SK-N-MC (cell line): ENCODE measurements around the gene ZFP91.
"Not testable (repeated sequence)": the region's sequence is repeated elsewhere in the genome, so short reads cannot be mapped to it uniquely, and the experiment has no call there.

Experiments used
- DNase-seq: peaks from one replicate; pipeline ENCODE4 v3.0.0-alpha.2; 2011; ENCODE audit warnings: low read depth, low spot score
- H3K27ac ChIP-seq: fragments of 200-600 bp; sonication (generic); 2 replicates; pipeline ENCODE4 v1.5.1; 2016; ENCODE audit warnings: mixed run types
- H3K36me3 ChIP-seq: fragments of 200-600 bp; sonication (generic); 2 replicates; pipeline ENCODE4 v1.6.1; 2017; ENCODE audit warnings: antibody characterized with exemption, low read length, mixed read lengths; ENCODE audit not compliant: insufficient read depth
- H3K4me3 ChIP-seq: fragments of 200-600 bp; sonication (generic); 2 replicates; pipeline ENCODE4 v1.5.1; 2016
- H3K9ac ChIP-seq: fragments of 200-600 bp; sonication (generic); 2 replicates; pipeline ENCODE4 v1.8.0; 2017; ENCODE audit warnings: mixed run types, mixed read lengths; ENCODE audit not compliant: insufficient read length
- H3K9me3 ChIP-seq: fragments of 200-600 bp; sonication (generic); 2 replicates; pipeline ENCODE4 v1.6.1; 2017; ENCODE audit warnings: low read depth, mild to moderate bottlenecking, antibody characterized with exemption, low read length, moderate library complexity, mixed read lengths
- EZH2 ChIP-seq: fragments of 200-600 bp; sonication (generic); IDR thresholded peaks from one replicate; pipeline ENCODE4 v1.6.1; 2017; ENCODE audit warnings: antibody characterized with exemption
- FOXP2 ChIP-seq: optimal IDR thresholded peaks from 2 replicates; pipeline ENCODE3; 2011; ENCODE audit warnings: mild to moderate bottlenecking, moderate library complexity; ENCODE audit not compliant: insufficient read depth; ENCODE audit errors: extremely low read length, control extremely low read depth
- POLR2AphosphoS5 ChIP-seq: IDR thresholded peaks from 2 replicates; pipeline ENCODE4 v1.6.1; 2012; ENCODE audit warnings: mild to moderate bottlenecking, low read depth, low read length, borderline replicate concordance

ZFP91 gene

DNA sequence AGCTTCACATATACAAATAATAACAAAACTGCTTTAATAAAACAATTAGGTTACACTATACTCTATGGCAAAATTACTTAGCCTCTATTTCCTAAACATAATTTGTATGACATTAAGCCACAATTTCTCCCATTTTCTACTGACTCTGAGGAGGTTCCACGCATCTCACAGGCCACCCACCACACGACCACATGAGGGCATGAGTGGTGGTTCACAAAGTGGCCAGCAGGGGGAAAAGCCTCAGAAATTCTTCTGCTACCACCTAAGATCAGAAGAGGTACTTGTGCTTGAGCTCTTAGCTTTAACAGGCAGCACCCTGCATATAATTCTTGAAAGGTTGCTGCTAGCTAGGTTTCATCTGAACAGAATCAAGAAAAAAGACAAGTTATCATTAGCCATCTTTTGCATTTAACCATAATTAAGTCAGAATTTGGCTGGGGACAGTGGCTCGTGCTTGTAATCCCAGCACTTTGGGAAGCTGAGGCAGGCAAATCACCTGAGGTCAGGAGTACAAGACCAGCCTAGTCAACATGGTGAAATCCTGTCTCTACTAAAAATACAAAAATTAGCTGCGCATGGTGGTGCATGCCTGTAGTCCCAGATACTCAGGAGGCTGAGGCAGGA, 10.9 kb upstream of the ZFP91 start:
- no peak overlapping the region for H3K27ac ChIP-seq
- H3K9ac ChIP-seq = no peak overlapping the region
- no peak overlapping the region for H3K4me3 ChIP-seq
- TF ChIP-seq POLR2AphosphoS5 (no peak), FOXP2 (no peak), EZH2 (no peak)
- no peaks in the 10 kb centered on the region for H3K9me3 ChIP-seq
- DNase-seq = no peak
- no peaks in the 10 kb centered on the region for H3K36me3 ChIP-seq

DNA sequence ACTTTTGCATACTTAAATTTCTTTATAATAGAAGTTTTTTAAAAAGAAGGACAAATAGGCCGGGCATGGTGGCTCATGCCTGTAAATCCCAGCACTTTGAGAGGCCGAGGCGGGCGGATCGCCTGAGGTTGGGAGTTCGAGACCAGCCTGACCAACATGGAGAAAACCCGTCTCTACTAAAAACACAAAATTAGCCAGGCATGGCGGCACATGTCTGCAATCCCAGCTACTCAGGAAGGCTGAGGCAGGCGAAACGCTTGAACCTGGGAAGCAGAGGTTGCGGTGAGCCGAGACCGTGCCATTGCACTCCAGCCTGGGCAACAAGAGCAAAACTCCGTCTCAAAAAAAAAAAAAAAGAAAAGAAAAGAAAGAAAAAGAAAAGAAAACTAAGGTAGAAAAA, 6.0 kb upstream of the ZFP91 start:
- H3K9ac ChIP-seq, H3K36me3 ChIP-seq, H3K4me3 ChIP-seq, H3K9me3 ChIP-seq, DNase-seq, H3K27ac ChIP-seq: not testable (repeated sequence)

DNA sequence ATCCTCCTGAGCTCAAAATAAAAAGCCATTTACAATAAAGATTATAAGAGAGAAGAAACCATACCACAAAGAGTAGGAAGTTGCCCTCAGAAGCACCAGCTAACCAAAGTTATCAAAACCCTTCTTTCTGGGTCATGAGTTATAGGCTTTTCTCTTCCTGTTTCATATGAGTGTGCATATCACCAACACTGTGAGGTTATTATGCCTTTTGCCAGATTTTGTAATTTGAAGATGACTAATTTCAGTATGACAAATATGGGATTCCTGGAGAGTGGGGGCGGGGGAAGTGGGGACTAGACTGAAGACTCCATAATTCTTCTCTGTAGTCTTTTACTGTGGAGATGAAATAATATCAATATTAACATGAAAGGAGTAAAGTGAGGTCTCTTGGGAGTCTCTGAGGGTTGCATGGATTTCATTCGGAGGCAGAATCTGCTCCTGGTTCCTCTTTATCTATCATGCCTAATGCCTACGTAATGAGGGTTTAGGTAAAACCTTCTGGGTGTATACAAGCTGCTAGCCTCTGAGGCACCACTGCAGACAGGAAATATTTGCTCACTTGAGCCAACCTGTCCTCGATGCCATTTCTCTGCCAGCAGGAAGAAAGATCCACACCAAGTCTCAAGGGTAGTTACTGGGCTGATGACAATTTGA, 5.3 kb upstream of the ZFP91 start:
- no peak overlapping the region for H3K4me3 ChIP-seq
- H3K36me3 ChIP-seq = no peaks in the 10 kb centered on the region
- H3K9me3 ChIP-seq = no peaks in the 10 kb centered on the region
- no peak for TF ChIP-seq EZH2
- TF ChIP-seq POLR2AphosphoS5 = no peak
- TF ChIP-seq FOXP2 = no peak
- peak overlapping the region; percentile 30; the same call in 1 of the 2 replicates for H3K27ac ChIP-seq
- no peak for DNase-seq
- H3K9ac ChIP-seq = no peak overlapping the region

DNA sequence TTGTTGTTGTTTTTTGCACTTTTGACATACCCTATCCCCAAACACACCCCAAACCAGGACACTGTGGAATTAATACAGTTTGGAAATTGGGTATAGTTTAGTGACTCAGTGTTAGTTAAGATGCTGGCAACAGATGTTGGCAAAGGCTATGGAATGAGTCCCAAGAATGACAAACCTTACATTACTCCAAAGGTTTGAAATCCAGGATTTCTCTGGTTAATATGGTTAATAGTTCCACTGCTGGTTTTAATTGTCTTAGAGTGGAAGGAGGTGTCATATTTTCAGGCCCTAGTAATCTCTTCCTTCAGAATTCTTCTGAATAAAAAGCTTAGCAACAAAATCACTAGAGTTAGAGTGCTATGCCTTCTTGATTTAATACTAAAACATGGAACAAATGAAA, 4.0 kb upstream of the ZFP91 start:
- TF ChIP-seq FOXP2 (no peak), POLR2AphosphoS5 (no peak), EZH2 (no peak)
- Histone ChIP-seq H3K9ac (no peak overlapping the region), H3K36me3 (no peaks in the 10 kb centered on the region), H3K9me3 (no peaks in the 10 kb centered on the region), H3K4me3 (no peak overlapping the region), H3K27ac (no peak overlapping the region)
- DNase-seq = no peak

DNA sequence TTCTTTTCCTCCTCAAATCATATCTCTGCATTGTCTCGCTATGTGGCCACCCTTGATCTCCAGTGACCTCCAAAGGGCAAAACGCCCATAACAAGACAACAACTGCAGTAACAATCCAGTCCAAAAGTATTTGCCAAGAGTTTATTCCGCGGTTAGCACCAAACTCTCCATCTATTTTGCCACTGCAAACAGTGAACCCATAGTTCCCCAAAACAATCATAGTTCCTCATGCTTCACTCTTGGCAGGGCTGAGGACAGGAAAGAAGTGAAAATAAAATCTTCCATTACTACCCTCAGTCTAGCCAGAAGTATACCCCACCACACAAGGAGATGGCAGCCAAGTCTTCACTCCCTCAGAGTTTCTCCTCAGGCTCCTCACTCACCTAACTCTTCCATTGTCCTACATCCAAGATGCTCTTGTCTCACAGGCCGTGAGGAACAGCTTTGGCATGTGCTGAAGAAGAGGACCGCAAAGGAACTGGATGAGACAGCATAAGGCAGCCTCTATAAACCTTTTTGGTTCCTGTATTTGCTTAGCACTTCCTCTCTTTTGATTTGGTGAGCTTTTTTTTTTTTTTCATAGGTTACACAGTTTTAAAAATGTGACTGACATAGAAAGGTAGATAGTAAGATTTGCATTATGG, 3.4 kb upstream of the ZFP91 start, which contains the start of gene LPXN:
TSS of gene LPXN (minus strand) at position 480 of the 644 bp plus-strand sequence. CDS start at position 396, 84 bp downstream.
- no peak for DNase-seq
- peak within 1 kb of the TSS; percentile 97 for H3K9ac ChIP-seq
- 0 out of 2 replicates have a peak within 1 kb of the TSS, but pooled peaks have one; percentile 99 for H3K27ac ChIP-seq
- TF ChIP-seq EZH2 (no peak), POLR2AphosphoS5 (no peak), FOXP2 (no peak)
- H3K9me3 ChIP-seq = no peaks in the 10 kb centered on the region
- H3K4me3 ChIP-seq = no peak within 1 kb of the TSS; the same call in 1 of the 2 replicates
- H3K36me3 ChIP-seq = peaks cover 4% of the 10 kb centered on the region; the same call in 1 of the 2 replicates

DNA sequence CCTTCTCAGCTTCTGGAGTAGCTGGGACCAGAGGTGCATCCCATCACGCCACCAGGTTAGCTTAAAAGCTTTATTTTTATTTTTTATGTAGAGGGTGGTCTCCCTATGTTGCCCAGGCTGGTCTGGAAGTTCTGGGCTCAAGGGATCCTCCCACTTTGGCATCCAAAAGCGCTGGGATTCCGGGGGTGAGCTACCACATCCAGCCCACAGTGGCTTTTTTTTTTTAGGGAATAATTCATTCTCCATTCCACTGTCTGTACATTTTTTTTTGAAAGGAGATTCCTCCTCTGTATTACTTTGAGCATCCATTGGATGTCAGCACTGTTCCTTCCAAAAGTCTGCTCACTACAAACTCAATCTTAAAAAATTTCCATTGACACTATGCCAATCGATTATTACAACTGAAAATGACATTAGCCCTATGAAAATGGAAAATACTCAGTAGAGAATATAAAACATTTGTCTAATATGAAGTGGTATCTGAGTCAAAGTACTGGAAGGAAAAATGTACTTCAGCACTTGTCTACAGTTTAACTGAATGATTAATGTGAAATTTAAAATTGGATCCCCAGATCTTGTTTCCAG, 1.9 kb upstream of the ZFP91 start:
- Histone ChIP-seq H3K9me3 (no peaks in the 10 kb centered on the region), H3K4me3 (peak overlapping the region; percentile 93), H3K36me3 (peaks cover 16% of the 10 kb centered on the region), H3K27ac (peak overlapping the region; percentile 99), H3K9ac (peak overlapping the region; percentile 97)
- no peak for DNase-seq
- TF ChIP-seq EZH2 (no peak), FOXP2 (no peak), POLR2AphosphoS5 (no peak)

DNA sequence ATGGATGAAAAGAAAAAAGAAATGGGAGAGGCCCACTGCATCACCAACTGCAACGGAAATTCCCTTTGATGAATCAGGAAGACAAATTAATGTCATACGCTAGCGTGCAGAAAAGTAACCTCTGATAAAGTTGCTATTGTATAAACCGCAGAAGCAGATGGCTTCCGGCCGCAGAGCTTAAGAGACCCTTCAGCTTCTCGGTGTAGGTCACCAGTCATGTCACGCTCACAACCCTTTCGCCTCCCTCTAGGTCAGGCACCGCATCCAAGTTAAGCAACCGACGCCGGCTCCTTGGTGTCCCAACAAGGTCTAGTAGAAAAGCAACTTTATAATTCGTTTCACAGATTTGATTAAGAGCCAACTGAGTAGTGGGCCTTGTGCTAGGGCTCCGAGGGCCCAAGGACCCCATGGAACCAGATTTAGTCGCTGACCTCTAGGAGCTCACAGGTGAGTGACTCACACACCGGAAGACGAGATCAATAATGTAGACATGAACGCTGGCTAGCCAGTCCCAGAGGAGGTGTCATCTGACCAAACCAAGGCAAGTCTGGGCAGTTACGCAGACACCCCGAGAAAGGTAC, 1.2 kb upstream of the ZFP91 start:
- H3K27ac ChIP-seq = peak overlapping the region; percentile 99
- peaks cover 22% of the 10 kb centered on the region for H3K36me3 ChIP-seq
- TF ChIP-seq FOXP2 (no peak), POLR2AphosphoS5 (peak; percentile 80; the same call in 1 of the 2 replicates), EZH2 (no peak)
- no peak for DNase-seq
- peak overlapping the region; percentile 97 for H3K9ac ChIP-seq
- no peaks in the 10 kb centered on the region for H3K9me3 ChIP-seq
- peak overlapping the region; percentile 93 for H3K4me3 ChIP-seq

DNA sequence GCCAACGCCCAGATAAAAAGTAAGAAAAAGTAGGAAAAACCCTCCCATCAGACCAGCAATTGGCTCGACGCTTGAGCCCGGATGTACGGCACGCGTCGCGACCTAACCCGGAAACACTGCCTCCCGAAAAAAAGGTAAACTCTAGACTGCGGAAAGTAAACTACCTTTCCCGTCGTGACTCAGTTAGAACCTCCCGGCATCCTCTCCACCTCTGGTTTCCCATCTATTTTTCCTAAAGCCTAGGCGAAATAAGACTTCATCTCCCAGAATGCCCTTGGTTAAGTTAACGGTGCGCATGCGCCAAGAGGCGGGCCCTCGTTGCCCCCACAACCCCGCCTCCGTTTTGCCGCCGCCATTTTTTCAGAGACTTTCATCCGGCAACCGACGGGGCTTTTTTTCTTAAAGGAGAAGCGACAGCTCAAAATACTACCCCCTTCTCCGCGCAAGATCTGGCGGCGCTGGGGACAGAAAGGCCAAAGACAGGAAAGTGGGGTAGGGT, 678 bp upstream of the ZFP91 start:
- H3K4me3 ChIP-seq = peak overlapping the region; percentile 93
- H3K9me3 ChIP-seq = no peaks in the 10 kb centered on the region
- peak; percentile 97 for DNase-seq
- peak; percentile 87 for TF ChIP-seq FOXP2
- TF ChIP-seq EZH2 = no peak
- peak overlapping the region; percentile 97 for H3K9ac ChIP-seq
- H3K27ac ChIP-seq = peak overlapping the region; percentile 99
- peaks cover 28% of the 10 kb centered on the region for H3K36me3 ChIP-seq
